22Rv1 (cell line): ENCODE measurements around the gene RPL19.

Experiments
- H3K27ac ChIP-seq: fragments of 450-650 bp; 2 replicates; pipeline ENCODE4 v1.5.1; 2017
- ZFX ChIP-seq: fragments of 450-650 bp; IDR thresholded peaks from 2 replicates; pipeline ENCODE4 v1.6.1; 2017; ENCODE audit warnings: antibody characterized with exemption, borderline replicate concordance
- TF ChIP-seq, protein P1 (sequence below): fragments of 450-650 bp; IDR thresholded peaks from 2 replicates; pipeline ENCODE4 v1.5.1; 2017; ENCODE audit warnings: mild to moderate bottlenecking

The RPL19 gene

DNA sequence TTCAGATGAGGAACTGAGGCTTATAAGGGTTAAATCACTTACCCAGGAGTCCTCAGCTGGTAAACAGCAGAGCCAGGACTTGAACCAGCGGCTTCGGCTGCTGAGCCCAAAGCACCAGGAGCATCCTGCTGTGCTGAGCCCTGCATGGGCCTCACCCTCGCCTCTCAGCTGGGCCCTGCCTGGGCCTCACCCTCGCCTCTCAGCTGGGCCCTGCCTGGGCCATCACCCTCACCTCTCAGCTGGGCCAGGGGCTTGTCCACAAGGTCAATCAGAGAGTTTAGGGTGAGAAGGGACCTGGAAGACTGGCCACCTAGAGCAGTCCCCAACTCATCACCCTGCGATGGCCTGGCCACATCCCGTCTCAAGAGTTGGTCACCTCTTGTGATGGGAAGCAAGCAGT is 21.5 kb downstream of the RPL19 start:
- TF ChIP-seq ZFX = no peak
- TF ChIP-seq, protein P1, sequence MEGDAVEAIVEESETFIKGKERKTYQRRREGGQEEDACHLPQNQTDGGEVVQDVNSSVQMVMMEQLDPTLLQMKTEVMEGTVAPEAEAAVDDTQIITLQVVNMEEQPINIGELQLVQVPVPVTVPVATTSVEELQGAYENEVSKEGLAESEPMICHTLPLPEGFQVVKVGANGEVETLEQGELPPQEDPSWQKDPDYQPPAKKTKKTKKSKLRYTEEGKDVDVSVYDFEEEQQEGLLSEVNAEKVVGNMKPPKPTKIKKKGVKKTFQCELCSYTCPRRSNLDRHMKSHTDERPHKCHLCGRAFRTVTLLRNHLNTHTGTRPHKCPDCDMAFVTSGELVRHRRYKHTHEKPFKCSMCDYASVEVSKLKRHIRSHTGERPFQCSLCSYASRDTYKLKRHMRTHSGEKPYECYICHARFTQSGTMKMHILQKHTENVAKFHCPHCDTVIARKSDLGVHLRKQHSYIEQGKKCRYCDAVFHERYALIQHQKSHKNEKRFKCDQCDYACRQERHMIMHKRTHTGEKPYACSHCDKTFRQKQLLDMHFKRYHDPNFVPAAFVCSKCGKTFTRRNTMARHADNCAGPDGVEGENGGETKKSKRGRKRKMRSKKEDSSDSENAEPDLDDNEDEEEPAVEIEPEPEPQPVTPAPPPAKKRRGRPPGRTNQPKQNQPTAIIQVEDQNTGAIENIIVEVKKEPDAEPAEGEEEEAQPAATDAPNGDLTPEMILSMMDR = no peak
- no peak overlapping the region for H3K27ac ChIP-seq

DNA sequence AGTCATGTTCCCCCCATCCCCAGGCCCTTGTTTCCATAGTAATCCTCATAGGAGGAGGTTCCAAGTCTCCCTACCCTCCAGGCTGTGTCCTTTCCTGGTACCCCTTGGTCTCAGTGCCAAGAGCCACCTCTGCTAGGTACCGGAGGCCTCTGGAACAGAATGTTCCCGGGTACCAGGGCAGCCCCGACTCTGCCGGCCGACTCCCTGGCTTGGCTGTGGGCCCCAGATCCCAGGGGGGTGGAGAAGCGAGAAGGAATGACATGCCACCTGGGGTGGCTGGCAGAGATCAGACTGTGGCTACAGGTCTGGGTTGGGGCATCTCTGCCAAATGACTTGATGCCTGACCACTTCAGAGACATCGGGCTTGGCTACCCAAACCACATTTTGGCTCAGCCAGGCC is 22.1 kb downstream of the RPL19 start:
- H3K27ac ChIP-seq = no peak overlapping the region
- TF ChIP-seq, protein P1 = no peak
- no peak for TF ChIP-seq ZFX

DNA sequence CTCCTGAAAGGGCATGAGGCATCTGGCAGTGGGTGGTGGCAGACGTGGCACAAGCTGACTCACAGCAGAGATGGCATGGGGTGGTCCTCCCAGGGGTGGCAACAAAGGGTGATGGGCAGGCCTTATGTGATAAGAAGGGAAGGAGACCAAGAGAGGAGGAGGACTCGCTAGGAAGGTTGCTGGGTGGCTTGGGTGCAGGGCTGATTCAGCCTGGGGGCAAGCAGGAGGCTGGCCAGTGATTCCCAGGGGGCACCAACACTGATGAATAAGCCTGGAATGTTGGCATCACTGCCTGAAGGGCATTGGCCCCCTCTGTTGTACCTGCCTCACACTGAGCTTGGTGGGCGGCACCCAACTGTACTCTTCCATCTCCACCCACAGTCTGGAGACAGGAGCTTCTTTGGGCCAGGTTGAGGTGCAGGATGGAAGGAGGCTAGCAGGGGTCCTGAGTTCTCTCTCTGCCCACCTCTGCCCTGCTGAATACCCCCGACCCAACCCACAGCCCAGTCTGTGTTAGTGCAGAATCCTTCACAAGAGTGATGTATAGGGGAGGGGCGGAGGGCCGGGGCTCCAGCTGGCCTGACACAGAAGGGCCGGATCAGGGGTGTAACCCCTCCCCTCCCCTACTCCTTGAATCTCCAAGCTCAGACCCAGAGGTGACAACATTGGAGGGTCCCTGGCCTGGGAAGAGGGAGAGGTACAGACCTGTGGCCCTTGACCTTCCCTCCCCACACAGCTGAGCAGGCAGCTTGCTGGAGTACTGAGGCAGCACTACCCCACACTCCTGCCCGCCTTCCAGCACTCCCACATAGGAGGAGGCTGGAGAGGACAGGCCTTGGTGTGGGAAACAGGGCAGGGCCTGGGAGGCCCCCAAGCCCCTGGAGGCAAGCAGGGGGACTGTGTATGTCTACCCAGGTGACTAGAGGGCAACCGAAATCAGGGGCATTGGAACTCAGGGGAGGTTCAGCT is 23.1 kb downstream of the RPL19 start:
- no peak overlapping the region for H3K27ac ChIP-seq
- TF ChIP-seq ZFX = no peak
- TF ChIP-seq, protein P1 = no peak

DNA sequence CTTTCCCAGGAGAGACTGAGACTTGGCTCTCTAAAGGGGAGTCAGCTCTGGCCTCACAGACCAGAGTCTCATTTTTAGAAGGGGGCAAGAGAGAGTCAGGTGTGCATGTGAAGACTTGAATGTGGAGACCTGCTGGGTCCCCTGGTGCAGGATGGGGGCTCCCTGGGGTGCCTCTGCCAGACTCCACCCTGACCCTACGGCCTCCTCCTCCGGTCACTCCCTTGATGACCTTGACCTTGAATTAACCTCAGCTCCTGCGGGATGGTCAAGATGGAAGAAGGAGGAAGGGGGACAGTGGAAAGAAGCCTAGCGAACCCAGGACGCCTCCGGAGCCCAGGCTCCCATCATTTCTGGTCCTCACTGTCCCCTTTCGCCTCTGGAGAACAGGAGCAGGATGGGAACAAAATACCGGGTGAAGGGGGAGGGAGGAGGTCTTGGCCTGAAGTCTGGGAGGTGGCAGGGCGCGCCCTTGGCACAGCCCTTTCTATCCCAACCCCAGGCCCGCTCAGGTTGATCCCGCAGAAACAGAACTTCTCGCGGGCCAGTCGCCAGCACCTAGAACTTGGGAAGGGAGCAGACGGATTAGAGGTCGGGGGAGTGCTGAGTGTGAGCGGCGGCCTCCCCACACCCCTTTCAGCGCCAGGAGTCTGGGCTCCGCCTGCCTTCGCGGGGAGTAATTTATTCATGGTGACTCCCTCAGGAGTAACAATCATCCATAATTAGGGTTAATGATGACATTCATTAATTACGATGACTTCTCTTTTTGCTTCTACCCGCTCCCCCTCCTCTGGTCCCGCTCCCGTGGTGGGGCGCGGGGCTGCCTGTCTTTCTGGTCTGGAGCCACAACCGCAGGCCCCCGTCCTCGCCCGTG is 24.1 kb downstream of the RPL19 start:
- TF ChIP-seq, protein P1 = no peak
- H3K27ac ChIP-seq = no peak overlapping the region

DNA sequence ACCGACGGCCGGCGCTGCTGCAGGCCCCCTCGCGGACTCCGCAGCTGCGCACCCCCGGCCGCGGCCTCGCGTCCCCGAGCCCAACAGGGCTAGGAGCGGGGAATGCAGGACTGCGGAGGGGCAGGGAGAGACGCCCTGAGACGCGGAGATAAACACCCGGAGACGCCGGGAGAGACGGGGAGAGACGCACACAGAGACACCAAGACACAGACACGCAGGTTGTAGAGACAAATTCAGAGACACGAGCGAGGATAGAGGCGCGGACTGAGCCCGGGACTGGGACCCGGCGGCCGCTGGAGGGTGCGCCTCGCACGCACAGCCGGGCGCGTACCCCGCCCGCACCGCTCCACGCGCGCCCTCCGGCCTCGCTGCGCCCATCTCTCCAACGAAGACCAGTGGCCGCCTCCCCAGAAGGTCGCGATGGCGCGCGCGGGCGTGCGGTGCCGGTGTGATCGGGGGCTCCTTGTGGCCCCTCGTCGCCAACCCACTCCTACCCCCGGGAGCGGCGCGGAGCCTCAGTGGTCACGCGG is 24.8 kb downstream of the RPL19 start:
- TF ChIP-seq, protein P1 = no peak
- no peak for TF ChIP-seq ZFX
- H3K27ac ChIP-seq = no peak overlapping the region

DNA sequence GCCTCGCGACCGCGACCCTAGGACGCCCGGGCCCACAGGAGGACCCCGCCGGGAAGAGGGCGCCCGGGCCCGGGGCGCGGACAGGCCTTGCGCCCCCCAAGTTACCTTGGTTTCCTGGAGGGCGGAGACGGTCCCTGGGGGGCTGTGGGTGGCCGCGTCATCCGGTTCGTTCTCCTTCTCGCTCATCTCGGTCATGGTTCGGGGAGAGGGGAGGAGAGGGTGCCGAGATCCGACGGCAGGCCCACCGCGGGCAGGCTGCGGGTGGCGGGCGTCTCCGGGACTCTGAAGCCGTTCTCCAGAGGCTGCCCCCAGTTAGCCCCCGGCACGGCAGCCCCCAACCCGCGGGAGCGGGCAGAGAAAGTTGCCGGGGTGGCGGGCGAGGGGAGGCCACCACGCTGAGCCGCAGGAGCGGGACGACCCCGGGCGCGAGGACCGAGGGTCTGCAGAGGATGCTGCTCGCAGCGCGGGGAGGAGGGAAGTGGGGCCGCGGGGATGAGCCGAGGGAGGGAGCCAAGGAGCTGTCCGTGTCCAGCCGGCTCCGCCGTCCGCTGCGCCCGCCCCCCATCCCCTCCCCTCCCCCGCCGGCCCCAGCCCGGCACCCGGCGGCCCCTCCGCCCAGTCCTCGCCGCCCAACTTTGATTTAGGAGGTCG is 25.4 kb downstream of the RPL19 start, which contains the start of gene STAC2:
STAC2 (minus strand) TSS at position 638 of the 651 bp plus-strand sequence; CDS start at position 195, 443 bp downstream.
- TF ChIP-seq ZFX = no peak
- TF ChIP-seq, protein P1 = no peak
- H3K27ac ChIP-seq = no peak within 1 kb of the TSS
